Endothelial cell of umbilical vein (primary cell): Measurements from ENCODE around the gene MGLL. TPM values are rescaled to one million over a fixed set of nuclear protein-coding genes. Genes with fewer than 3 reads are reported as not detected.

Source experiments
- BruUV-seq: library from RNA; stranded (reverse); fragments of 400-500 nt; replicated peaks from 2 replicates; lab custom pipeline; 2021; lab: Mats Ljungman, UMichigan
- CTCF ChIA-PET: fragments of 300-600, 350-600 bp; sonication (Branson Sonifier 250); formaldehyde crosslinking; loops from one replicate; lab custom pipeline; 2021; ENCODE audit warnings: antibody characterized with exemption, inconsistent platforms; lab: Charles Lee
- POLR2A ChIA-PET: fragments of 300-600, 350-600 bp; sonication (Branson Sonifier 250); formaldehyde crosslinking; loops from one replicate; lab custom pipeline; 2021; ENCODE audit warnings: antibody characterized with exemption, inconsistent platforms; lab: Charles Lee
- DNase-seq: peaks from one replicate; pipeline ENCODE4 v3.0.0-alpha.2; 2011; ENCODE audit warnings: low read depth, low spot score
- FAIRE-seq: peaks from 2 replicates; lab custom pipeline; 2011; peaks lifted over from hg19 to GRCh38; lab: Jason Lieb, UNC
- H2AFZ ChIP-seq: 2 replicates; pipeline ENCODE4 v1.6.0; 2012; ENCODE audit warnings: low read depth, low read length, control low read depth, inconsistent platforms
- H3K27ac ChIP-seq: 2 replicates; pipeline ENCODE4 v1.5.1; 2011; ENCODE audit warnings: low read depth, mild to moderate bottlenecking, control low read depth, low read length, moderate library complexity; ENCODE audit not compliant: insufficient read depth
- H3K27me3 ChIP-seq, 2 experiments: 2 replicates each; pipeline versions ENCODE4 v1.6.0 to v1.6.1; 2011; ENCODE audit warnings: low read length in 2 of 2, mixed read lengths in 1 of 2; ENCODE audit not compliant: control insufficient read depth in 2 of 2, insufficient read depth in 2 of 2
- H3K36me3 ChIP-seq, 2 experiments: 2 replicates in 1 of 2; 3 replicates in 1 of 2; pipeline ENCODE4 v1.5.1; 2011; ENCODE audit warnings: low read length in 2 of 2, mild to moderate bottlenecking in 1 of 2, moderate library complexity in 1 of 2; ENCODE audit not compliant: control insufficient read depth in 2 of 2, insufficient read depth in 2 of 2; ENCODE audit errors: extremely low read depth in 1 of 2
- H3K4me1 ChIP-seq: 3 replicates; pipeline ENCODE4 v1.5.1; 2011; ENCODE audit warnings: mild to moderate bottlenecking, low read length; ENCODE audit not compliant: control insufficient read depth, insufficient read depth; ENCODE audit errors: extremely low read depth
- H3K4me2 ChIP-seq: 2 replicates; pipeline ENCODE4 v1.6.1; 2011; ENCODE audit warnings: low read length, control low read depth, mixed read lengths; ENCODE audit not compliant: insufficient read depth
- H3K4me3 ChIP-seq, 3 experiments: fragments of 200-600 bp in 1 of 3; sonication (generic), shearing (Covaris generic) in 1 of 3; replicated peaks in 1 of 3; 2 replicates each; pipeline ENCODE4 v1.5.1; 2011 to 2016; ENCODE audit warnings: control low read depth in 3 of 3, low read length in 3 of 3, mild to moderate bottlenecking in 2 of 3, inconsistent platforms in 1 of 3, low read depth in 1 of 3, moderate library complexity in 1 of 3; ENCODE audit not compliant: insufficient read depth in 1 of 3
- H3K79me2 ChIP-seq: 2 replicates; pipeline ENCODE4 v1.6.0; 2012; ENCODE audit warnings: low read length, inconsistent platforms; ENCODE audit not compliant: control insufficient read depth, insufficient read depth
- H3K9ac ChIP-seq: replicated peaks from 2 replicates; pipeline ENCODE3; 2011; ENCODE audit warnings: low read length, control low read depth; ENCODE audit not compliant: insufficient read depth; ENCODE audit errors: extremely low read depth
- H3K9me1 ChIP-seq: replicated peaks from 3 replicates; pipeline ENCODE4 v1.6.0; 2011; ENCODE audit warnings: mild to moderate bottlenecking, low read length; ENCODE audit not compliant: control insufficient read depth, insufficient read depth; ENCODE audit errors: extremely low read depth
- H3K9me3 ChIP-seq: replicated peaks from 2 replicates; pipeline ENCODE4 v1.5.1; 2012; ENCODE audit warnings: low read length, inconsistent platforms; ENCODE audit not compliant: control insufficient read depth, insufficient read depth
- H4K20me1 ChIP-seq: replicated peaks from 2 replicates; pipeline ENCODE3; 2011; ENCODE audit warnings: mild to moderate bottlenecking, low read length; ENCODE audit not compliant: control insufficient read depth, insufficient read depth; ENCODE audit errors: extremely low read depth
- EZH2 ChIP-seq: IDR thresholded peaks from 2 replicates; pipeline ENCODE4 v1.6.1; 2012; ENCODE audit warnings: borderline replicate concordance, low read depth, mild to moderate bottlenecking, moderate library complexity, low read length, inconsistent platforms; ENCODE audit not compliant: severe bottlenecking
- FOS ChIP-seq: IDR thresholded peaks from 2 replicates; pipeline ENCODE4 v1.6.1; 2011; ENCODE audit warnings: mild to moderate bottlenecking, low read length, moderate library complexity, borderline replicate concordance; ENCODE audit not compliant: insufficient read depth
- GATA2 ChIP-seq: IDR thresholded peaks from 2 replicates; pipeline ENCODE4 v1.7.0; 2011; ENCODE audit warnings: low read depth, mild to moderate bottlenecking, moderate library complexity, mixed read lengths, low read length; ENCODE audit not compliant: insufficient read length, insufficient read depth
- JUN ChIP-seq: IDR thresholded peaks from 2 replicates; pipeline ENCODE4 v1.6.1; 2011; ENCODE audit warnings: borderline replicate concordance, low read depth; ENCODE audit not compliant: insufficient read length, insufficient read depth
- MAX ChIP-seq: IDR thresholded peaks from 2 replicates; pipeline ENCODE4 v1.6.1; 2011; ENCODE audit not compliant: insufficient read depth, insufficient read length
- MYC ChIP-seq: IDR thresholded peaks from one replicate; pipeline ENCODE4 v1.6.1; 2011; ENCODE audit warnings: mild to moderate bottlenecking, low read depth, low read length
- POLR2A ChIP-seq: IDR thresholded peaks from 2 replicates; pipeline ENCODE4 v1.6.1; 2012; ENCODE audit warnings: low read depth, mild to moderate bottlenecking, control low read depth, low read length
- POLR2AphosphoS5 ChIP-seq: IDR thresholded peaks from 2 replicates; pipeline ENCODE4 v1.6.1; 2012; ENCODE audit warnings: low read depth, mild to moderate bottlenecking, control low read depth, low read length, moderate library complexity; ENCODE audit not compliant: insufficient read depth
- dilution Hi-C: fragments of 300-500 bp; cut with MboI; formaldehyde crosslinking; loops from one replicate; pipeline ENCODE4 v1.15.0; 2019; ENCODE audit warnings: low sequenced_read_pairs; ENCODE audit not compliant: extremely low pct_ligation_motif_present
- intact Hi-C: fragments of 100-400 bp; cut with micrococcal nuclease; formaldehyde crosslinking; loops from one replicate; pipeline ENCODE4 v1.10.0; 2022
- polyA plus RNA-seq, 4 experiments: library from polyadenylated mRNA; depleted of rRNA in 3 of 4; stranded (reverse) in 3 of 4; unstranded in 1 of 4; fragments of >200 nt; gene quantifications; 2 replicates each; pipeline versions ENCODE4 v1.2.1 to v1.2.3, GENCODE V29; 2011 to 2012; ENCODE audit warnings: missing spikeins in 1 of 4
- total RNA-seq: library from RNA; stranded (reverse); gene quantifications from 2 replicates; pipeline ENCODE4 v1.2.3, GENCODE V29; 2021
- TF ChIP-seq, protein P1 (sequence below), 2 donors: IDR thresholded peaks; 1 replicate in 1 of 2; 2 replicates in 1 of 2; pipeline ENCODE4 v1.5.1; 2011; ENCODE audit warnings: low read length in 2 of 2, mild to moderate bottlenecking in 2 of 2, moderate library complexity in 2 of 2, control low read depth in 1 of 2, inconsistent platforms in 1 of 2, low read depth in 1 of 2; ENCODE audit not compliant: insufficient read depth in 1 of 2; ENCODE audit errors: extremely low read depth in 1 of 2

The MGLL gene
- total and polyA plus RNA-seq, 2 donors (not counting 3 experiments of a cell fraction or from before 2014, with no cell fraction given): 30.7 to 60.2 TPM

GRCh38 chr3:127753338-127753737 is 69.0 kb downstream of the MGLL start:
- no peak overlapping the region for H3K27ac ChIP-seq
- no peak for DNase-seq
- intact Hi-C loops: no loop called here
- H3K79me2 ChIP-seq: peaks cover 4% of the 10 kb centered on the region
- dilution Hi-C loops: no loop called here
- H3K4me1 ChIP-seq: peaks cover 9% of the 10 kb centered on the region
- no peak for TF ChIP-seq EZH2
- TF ChIP-seq MAX: no peak
- TF ChIP-seq GATA2: no peak
- TF ChIP-seq, protein P1, sequence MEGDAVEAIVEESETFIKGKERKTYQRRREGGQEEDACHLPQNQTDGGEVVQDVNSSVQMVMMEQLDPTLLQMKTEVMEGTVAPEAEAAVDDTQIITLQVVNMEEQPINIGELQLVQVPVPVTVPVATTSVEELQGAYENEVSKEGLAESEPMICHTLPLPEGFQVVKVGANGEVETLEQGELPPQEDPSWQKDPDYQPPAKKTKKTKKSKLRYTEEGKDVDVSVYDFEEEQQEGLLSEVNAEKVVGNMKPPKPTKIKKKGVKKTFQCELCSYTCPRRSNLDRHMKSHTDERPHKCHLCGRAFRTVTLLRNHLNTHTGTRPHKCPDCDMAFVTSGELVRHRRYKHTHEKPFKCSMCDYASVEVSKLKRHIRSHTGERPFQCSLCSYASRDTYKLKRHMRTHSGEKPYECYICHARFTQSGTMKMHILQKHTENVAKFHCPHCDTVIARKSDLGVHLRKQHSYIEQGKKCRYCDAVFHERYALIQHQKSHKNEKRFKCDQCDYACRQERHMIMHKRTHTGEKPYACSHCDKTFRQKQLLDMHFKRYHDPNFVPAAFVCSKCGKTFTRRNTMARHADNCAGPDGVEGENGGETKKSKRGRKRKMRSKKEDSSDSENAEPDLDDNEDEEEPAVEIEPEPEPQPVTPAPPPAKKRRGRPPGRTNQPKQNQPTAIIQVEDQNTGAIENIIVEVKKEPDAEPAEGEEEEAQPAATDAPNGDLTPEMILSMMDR (IDR thresholded peaks at IDR 0.05; ENCODE audit: extremely low read depth in 1 of 2, insufficient read depth in 1 of 2, low read depth in 1 of 2, low read length in 2 of 2): no peak
- no peak for TF ChIP-seq POLR2AphosphoS5
- TF ChIP-seq MYC: no peak
- no peak for TF ChIP-seq FOS
- no peak for TF ChIP-seq POLR2A
- no peak for TF ChIP-seq JUN
- H3K4me3 ChIP-seq: no peak overlapping the region
- no peaks in the 10 kb centered on the region for H3K9me3 ChIP-seq
- H3K9ac ChIP-seq: no peak overlapping the region
- no TSS peak for BruUV-seq
- FAIRE-seq: no peak
- ChIA-PET CTCF (no interaction called here), POLR2A (no interaction called here)
- H3K36me3 ChIP-seq: no peaks in the 10 kb centered on the region
- H3K27me3 ChIP-seq: no peaks in the 10 kb centered on the region
- no peaks in the 10 kb centered on the region for H4K20me1 ChIP-seq
- H3K4me2 ChIP-seq: no peak overlapping the region
- H2AFZ ChIP-seq: no peak overlapping the region
- H3K9me1 ChIP-seq: no peaks in the 10 kb centered on the region
